CD1c-positive myeloid dendritic cell (primary cell): ENCODE data around the gene TCF4.
"Not testable (repeated sequence)": the region's sequence is repeated elsewhere in the genome, so short reads cannot be mapped to it uniquely, and the experiment has no call there.

Experiments used
- DNase-seq: peaks from one replicate; pipeline ENCODE4 v3.0.0-alpha.2; 2016; ENCODE audit errors: extremely low spot score

TCF4 gene

DNA sequence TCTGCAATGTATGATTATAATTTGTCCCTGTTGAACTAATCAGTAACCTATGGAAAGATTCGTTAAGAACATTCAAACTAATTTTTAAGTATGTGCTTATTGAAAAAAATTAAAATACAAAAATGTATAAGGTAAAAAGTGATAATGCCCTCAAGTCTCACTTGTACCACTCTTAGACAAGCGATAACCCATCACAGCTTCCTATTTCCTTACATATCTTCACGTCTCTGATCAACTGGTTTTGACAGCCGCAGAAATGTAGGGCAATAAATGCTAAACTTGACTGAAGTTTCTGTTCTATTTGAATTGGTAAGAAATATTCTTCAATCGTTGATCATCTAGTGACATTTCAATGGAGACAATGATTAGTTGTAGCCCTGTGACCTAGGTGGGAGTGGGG, 112.5 kb downstream of the TCF4 start:
- no peak for DNase-seq

GRCh38 chr18:55473560-55473959, 114.4 kb downstream of the TCF4 start:
- DNase-seq, result no peak

GRCh38 chr18:55473058-55473457, 114.9 kb downstream of the TCF4 start:
- DNase-seq, result no peak

- no peak for DNase-seq
Measured at GRCh38 chr18:55470826-55471225, 117.2 kb downstream of the TCF4 start.

DNA sequence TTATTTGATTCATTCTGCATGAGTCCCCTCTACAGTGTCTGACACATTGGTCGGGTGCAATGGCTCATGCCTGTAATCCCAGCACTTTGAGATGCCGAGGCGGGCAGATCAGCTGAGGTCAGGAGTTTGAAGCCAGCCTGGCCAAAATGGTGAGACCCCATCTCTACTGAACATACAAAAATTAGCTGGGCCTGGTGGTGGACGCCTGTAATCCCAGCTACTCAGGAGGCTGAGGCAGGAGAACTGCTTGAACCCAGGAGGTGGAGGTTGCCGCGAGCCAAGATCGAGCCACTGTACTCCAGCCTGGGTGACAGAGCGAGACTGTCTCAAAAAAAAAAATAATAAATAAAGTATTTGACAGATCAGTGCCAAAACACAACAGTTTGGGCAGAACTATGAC, 118.9 kb downstream of the TCF4 start:
- DNase-seq, result not testable (repeated sequence)

GRCh38 chr18:55466789-55467188, 121.2 kb downstream of the TCF4 start:
- DNase-seq, result no peak

DNA sequence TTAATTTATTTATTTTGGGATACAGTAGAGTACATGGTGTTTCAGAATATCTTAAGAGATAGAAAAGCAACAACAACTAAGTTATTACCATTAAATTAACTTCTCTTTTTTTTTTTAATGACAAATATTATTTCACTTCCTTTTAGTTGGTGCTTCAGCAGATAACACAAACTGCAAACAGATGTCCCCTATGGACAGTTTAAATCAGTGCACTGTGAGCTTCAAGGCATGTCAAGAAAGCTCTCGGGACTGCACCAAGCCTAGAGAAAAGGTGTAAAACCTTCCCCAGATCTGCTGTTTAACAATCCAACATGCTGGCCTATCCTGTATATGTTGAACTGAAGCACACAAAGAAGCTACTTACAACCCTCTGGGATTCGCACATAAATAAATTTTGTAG, 122.7 kb downstream of the TCF4 start:
- peak; percentile 29 for DNase-seq

GRCh38 chr18:55464581-55464980, 123.4 kb downstream of the TCF4 start:
- no peak for DNase-seq

DNA sequence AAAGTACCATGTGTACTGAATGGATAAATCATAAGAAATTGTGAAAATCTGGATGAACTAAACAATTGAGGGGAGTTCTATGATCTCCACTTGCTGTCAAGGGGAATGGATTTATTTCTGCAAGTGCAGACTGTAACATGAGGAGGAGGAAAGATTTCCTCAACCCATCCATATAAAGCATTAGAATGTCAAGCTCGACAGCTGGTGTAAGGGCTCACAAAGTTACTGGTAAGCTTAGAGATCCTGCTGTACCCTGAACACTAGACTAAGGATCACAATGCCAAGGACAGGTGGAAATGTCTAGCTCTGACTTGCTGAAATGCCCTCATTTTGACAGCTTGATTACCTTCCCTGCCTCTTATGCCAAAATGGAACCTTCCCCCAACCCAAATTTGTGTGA, 125.3 kb downstream of the TCF4 start:
- DNase-seq, result no peak

DNA sequence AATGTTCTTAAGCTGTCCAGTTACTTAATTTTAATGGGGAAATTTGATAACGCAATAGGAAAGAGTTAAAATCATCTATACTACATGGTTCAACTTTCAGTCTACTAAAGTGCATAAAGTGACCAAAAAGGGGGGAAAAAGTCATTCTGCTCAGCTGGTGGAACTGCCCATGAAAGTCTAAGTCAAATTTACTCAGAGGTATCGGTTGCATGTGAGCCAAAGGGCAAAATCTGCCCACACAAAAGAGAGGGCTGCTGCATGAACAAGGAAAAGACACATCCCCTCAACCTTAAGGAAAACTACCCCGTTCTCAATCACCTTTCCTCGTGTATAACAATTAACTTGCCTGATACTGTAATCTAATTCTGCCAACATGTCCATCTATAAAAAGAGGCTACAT, 126.1 kb downstream of the TCF4 start:
- DNase-seq, result no peak

- no peak for DNase-seq
Measured at GRCh38 chr18:55458456-55459203, 129.4 kb downstream of the TCF4 start.

- no peak for DNase-seq
Measured at GRCh38 chr18:55457028-55457427, 131.0 kb downstream of the TCF4 start.

DNA sequence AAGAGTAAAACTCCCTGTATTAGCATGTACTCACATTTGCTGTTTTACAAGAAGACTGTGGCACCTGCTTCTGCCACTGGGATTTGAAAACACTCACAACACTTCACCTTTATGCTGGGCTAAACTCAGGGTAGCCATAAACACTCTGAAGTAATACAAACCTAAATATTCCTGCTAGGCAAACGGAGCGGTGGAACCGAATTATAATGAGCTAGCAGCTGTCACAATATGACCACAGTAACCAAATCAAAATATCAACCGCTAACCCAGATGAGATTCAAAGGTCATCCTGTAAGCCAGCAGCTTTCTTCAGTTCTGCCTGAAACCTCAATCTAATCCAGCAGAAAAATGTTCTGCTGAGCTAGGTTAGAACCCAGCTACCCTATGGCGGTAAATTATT, 132.1 kb downstream of the TCF4 start:
- DNase-seq, result no peak

- no peak for DNase-seq
Measured at GRCh38 chr18:55453186-55453585, 134.8 kb downstream of the TCF4 start.

- DNase-seq, result no peak
Measured at GRCh38 chr18:55452123-55452611, 135.8 kb downstream of the TCF4 start.

DNA sequence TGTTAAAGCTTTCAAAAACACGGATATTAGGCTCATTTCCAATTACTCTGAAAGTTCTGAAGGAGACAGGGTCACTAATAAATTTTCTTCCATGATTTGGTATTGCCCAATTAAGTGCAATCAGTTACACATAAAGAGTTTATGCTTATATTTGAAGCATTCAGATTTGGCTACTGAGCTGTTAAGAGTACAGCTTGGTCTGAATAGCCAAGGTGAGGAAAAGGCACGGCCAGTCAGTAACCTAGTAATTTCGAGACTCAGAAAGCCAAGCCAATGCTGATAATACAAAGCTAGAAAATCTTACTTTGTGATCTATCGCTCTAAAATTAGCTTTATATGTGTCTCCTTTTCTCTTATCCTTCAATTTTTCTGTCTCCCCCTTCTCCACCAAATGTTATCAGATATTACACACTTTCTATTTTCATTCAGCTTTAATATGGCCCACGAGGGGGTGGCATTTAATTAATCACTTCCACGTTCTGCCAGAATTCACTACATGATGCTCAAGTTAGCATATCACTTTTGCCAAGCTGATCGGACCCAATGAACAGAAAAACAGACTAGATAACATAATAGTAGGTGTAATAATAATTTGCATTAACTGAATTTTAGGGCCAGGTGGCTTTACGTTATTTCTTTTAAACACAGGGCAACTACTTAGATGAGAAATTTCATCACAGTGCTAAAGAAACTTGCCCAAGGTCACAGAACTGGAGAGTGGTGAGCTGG, 138.4 kb downstream of the TCF4 start:
- no peak for DNase-seq

DNA sequence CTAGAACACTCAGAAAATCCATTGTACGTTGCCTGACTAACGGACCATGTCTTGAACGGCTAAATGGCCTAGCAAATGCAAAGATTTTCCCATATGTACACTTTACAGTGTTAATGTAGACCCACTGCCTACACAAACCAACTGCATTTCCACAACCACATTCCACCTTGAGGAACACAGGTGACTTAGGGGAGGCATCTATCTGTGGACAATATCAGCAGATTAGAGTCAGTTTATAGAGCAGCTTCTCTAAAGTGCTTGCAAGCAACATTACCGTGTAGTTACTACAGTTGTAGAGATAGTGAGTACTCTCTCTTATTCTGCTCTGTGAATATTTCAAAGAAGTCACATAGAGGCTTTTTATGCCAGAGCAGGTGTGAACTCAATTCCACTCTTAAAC, 139.6 kb downstream of the TCF4 start:
- no peak for DNase-seq

DNA sequence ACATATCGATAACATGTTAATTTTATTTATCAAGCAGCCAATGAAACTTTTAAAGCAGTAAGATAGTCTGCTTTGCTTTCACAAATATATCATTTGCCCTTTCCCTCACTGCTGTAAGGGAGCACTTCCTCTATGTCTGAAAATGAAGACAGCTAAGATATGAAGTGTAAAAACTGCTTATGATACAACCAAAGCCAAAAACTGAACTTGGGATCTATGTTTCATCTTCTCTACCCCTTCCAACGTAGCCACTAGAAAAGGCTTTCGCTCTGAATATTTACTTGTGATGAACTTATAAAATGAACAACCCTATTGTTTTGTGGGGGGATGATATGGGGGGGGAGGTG, 140.3 kb downstream of the TCF4 start:
- DNase-seq, result peak; percentile 6

DNA sequence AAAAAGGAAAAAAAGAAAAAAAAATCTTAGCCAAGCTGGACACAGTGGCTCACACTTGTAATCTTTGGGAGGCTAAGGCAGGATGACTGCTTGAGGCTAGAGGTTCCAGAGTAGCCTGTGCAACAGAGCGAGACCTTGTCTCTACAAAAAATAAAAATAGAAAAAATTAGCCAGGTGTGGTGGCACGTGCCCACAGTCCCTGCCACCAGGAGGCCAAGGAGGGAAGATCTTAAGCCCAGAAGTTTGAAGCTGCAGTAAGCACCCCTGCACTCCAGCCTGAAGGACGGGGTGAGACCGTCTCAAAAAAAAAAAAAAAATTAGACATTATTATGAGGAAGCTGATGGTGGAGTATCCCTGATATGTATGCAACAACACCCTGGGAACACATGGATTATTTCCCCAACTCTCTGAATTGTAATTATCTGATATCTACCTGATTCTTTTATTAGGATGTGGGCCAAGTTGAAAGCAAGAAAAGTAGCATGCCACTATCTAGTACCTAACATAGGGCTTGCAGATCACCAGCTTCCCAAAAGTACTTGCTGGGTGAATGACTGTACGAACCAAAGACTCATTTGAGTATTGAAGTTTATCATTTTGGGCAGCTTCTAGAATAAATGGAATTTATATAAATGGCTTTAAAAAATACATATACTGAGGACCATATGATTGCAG, 140.9 kb downstream of the TCF4 start:
- DNase-seq, result no peak

DNA sequence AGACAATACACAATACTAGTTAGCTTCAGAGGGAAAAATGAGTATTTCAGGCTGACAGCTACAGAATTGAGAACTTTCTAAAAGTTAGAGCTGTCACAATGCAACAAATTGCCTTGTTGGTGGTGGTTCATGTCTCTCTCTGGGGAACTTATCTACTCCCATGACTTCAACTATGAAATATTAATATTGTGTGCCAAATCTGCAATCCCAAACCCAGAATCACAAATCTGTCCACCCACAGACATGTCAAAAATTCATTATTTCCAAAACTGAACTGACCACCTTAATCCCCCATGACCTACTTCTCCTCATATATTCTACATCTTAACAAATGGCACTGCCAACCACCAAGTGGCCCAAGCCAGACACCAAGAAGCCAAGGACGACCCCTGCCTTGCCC, 143.5 kb downstream of the TCF4 start:
- DNase-seq, result no peak

- DNase-seq, result no peak
Measured at GRCh38 chr18:55443776-55444175, 144.2 kb downstream of the TCF4 start.

DNA sequence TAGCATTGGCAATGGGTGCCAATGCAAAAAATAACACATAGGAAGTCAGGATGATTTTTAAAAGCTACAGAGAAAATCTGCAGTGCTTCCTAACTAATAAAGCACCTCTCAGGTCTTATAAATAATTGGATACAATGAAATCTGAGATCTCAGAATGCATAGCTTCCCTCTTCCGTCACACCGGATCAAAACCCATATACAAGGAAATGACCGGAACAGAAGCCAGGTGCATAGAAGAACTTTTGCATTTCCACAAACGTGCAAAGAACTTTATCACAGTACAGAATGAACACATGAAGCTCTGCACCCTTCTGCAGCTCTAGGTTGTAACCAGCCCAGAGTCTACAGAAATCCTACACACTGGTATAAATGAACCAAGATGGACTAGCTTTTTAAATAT, 145.4 kb downstream of the TCF4 start:
- no peak for DNase-seq

GRCh38 chr18:55440988-55441387, 147.0 kb downstream of the TCF4 start:
- no peak for DNase-seq
